Smooth muscle cell (in vitro differentiated cells): ENCODE results near the gene NAT9. TPM values are rescaled to one million over a fixed set of nuclear protein-coding genes. Genes with fewer than 3 reads are reported as not detected.

Experiments used
- DNase-seq: peaks from one replicate; lab custom pipeline; 2025; ENCODE audit not compliant: unreplicated experiment; lab: John Stamatoyannopoulos, UW
- H2AFZ ChIP-seq: fragments of 200-600 bp; sonication (generic); 2 replicates; pipeline ENCODE4 v1.6.0; 2016; ENCODE audit warnings: antibody characterized with exemption, low read depth, mild to moderate bottlenecking
- H3F3A ChIP-seq: fragments of 200-600 bp; sonication (generic); 2 replicates; pipeline ENCODE4 v1.6.0; 2017; ENCODE audit warnings: antibody characterized with exemption, low read depth
- H3K27ac ChIP-seq: fragments of 200-600 bp; sonication (generic); 2 replicates; pipeline ENCODE4 v1.5.1; 2016; ENCODE audit warnings: low read depth, mild to moderate bottlenecking
- H3K27me3 ChIP-seq: fragments of 200-600 bp; sonication (generic); 2 replicates; pipeline ENCODE4 v1.6.1; 2016; ENCODE audit warnings: low read depth, mild to moderate bottlenecking
- H3K36me3 ChIP-seq: fragments of 200-600 bp; sonication (generic); 2 replicates; pipeline ENCODE4 v1.5.1; 2016; ENCODE audit warnings: low read depth
- H3K4me1 ChIP-seq: fragments of 200-600 bp; sonication (generic); 2 replicates; pipeline ENCODE4 v1.5.1; 2016; ENCODE audit warnings: low read depth
- H3K4me2 ChIP-seq: fragments of 200-600 bp; sonication (generic); 2 replicates; pipeline ENCODE4 v1.6.0; 2016; ENCODE audit warnings: mild to moderate bottlenecking
- H3K4me3 ChIP-seq: fragments of 200-600 bp; sonication (generic); 2 replicates; pipeline ENCODE4 v1.5.1; 2016; ENCODE audit warnings: mild to moderate bottlenecking
- H3K79me2 ChIP-seq: fragments of 200-600 bp; sonication (generic); 2 replicates; pipeline ENCODE4 v1.6.0; 2016; ENCODE audit warnings: low read depth, mild to moderate bottlenecking
- H3K9ac ChIP-seq: fragments of 200-600 bp; sonication (generic); 2 replicates; pipeline ENCODE4 v1.6.0; 2016; ENCODE audit warnings: low read depth
- H3K9me3 ChIP-seq: fragments of 200-600 bp; sonication (generic); replicated peaks from 2 replicates; pipeline ENCODE4 v1.5.1; 2016; ENCODE audit warnings: low read depth
- H4K20me1 ChIP-seq: fragments of 200-600 bp; sonication (generic); 2 replicates; pipeline ENCODE4 v1.6.0; 2016; ENCODE audit warnings: low read depth
- CTCF ChIP-seq: fragments of 200-600 bp; sonication (generic); IDR thresholded peaks from 2 replicates; pipeline ENCODE4 v1.5.1; 2017; ENCODE audit warnings: borderline replicate concordance, mild to moderate bottlenecking, antibody characterized with exemption; ENCODE audit not compliant: insufficient read depth, poor library complexity, severe bottlenecking
- WGBS: methylation state at CpG from one replicate; pipeline ENCODE4 v1.1.7; 2016; ENCODE audit warnings: low lambda C conversion rate; 5-methylcytosine and 5-hydroxymethylcytosine counted together
- polyA plus RNA-seq: library from polyadenylated mRNA; unstranded; fragments of >200 nt; fragmentation: Nextera tagmentation; extraction: Ambion mirVana; gene quantifications from 2 replicates; pipeline ENCODE4 v1.2.1, GENCODE V29; 2016
- total RNA-seq: library from RNA; depleted of rRNA; stranded (reverse); fragments of >200 nt; gene quantifications from 2 replicates; pipeline ENCODE4 v1.2.3, GENCODE V29; 2014

NAT9 gene
- total RNA-seq (21.4 and 23.5 TPM in 2 replicates), polyA plus RNA-seq (42.5 and 48.3 TPM in 2 replicates)

DNA sequence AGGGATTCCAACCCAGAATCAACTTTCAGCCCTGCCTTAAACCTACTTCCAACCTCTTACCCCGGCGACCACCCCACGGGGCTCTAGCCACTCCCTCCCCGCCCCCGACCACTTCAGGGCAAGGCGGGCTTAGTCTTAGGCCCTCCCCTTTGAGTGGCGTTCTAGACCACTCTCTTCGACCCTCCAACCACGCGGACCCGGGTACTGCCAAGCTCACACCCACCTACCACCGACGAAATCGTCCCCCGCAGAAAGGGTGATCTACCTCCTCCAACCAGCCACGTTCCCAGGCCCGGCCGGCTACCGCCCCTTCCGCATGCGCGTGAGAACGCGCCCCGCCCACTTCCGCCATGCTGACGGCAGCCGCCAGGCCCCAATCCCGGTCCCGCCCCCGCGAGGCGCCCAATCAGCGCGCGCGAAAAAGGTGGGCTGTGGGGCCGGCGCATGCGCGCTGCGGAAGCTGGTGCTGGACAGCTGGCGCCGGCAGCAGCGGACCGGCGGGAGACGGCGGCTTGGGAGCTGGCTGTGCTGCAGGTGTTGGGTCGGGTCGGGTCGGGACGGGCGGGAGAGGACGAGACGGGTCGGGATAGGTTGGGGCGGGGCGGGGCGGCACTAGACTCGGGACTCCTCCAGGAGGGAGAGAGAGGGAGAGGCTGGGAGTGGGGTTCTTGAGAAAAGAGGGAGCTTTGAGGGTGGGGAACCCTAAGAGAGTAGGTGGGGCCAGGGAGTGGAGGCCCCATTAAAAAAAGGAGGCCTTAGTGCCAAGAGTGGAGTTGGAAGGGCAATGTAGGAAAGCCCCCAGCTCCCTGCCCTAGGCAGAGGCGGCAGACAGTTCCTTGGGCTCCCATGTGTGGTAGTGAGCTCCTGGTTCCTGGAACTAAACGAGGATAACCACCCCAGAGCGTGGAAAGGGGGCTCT is at the start of gene NAT9:
NAT9 (minus strand) TSS at position 302 of the 919 bp plus-strand sequence. CDS start 647 bp downstream, outside the sequence.
- no peaks in the 10 kb centered on the region for H3F3A ChIP-seq
- DNase-seq = peak; percentile 95
- no peaks in the 10 kb centered on the region for H3K9me3 ChIP-seq
- peaks cover 28% of the 10 kb centered on the region for H4K20me1 ChIP-seq
- peaks cover 15% of the 10 kb centered on the region for H3K4me1 ChIP-seq
- H3K79me2 ChIP-seq = peaks cover 32% of the 10 kb centered on the region
- peak within 1 kb of the TSS; percentile 58 for H3K9ac ChIP-seq
- H2AFZ ChIP-seq = peak within 1 kb of the TSS; percentile 61
- H3K4me2 ChIP-seq = peak within 1 kb of the TSS; percentile 85
- H3K27ac ChIP-seq = peak within 1 kb of the TSS; percentile 56
- H3K4me3 ChIP-seq = peak within 1 kb of the TSS; percentile 73
- H3K27me3 ChIP-seq = no peaks in the 10 kb centered on the region
- no peaks in the 10 kb centered on the region for H3K36me3 ChIP-seq
- under 1% methylated on average over 32 of the region's 64 CpGs for WGBS
- no peak for TF ChIP-seq CTCF

GRCh38 chr17:74824961-74825627 is 48.9 kb upstream of the NAT9 start:
- peaks cover 14% of the 10 kb centered on the region for H4K20me1 ChIP-seq
- no peaks in the 10 kb centered on the region for H3K9me3 ChIP-seq
- H3K79me2 ChIP-seq = no peaks in the 10 kb centered on the region
- no peak for DNase-seq
- H3K4me1 ChIP-seq = no peaks in the 10 kb centered on the region
- TF ChIP-seq CTCF = no peak
- H3K4me2 ChIP-seq = no peak overlapping the region
- 98% methylated on average over 11 of the region's 11 CpGs for WGBS
- no peak overlapping the region for H3K9ac ChIP-seq
- no peak overlapping the region for H2AFZ ChIP-seq
- H3K36me3 ChIP-seq = no peaks in the 10 kb centered on the region
- H3K27me3 ChIP-seq = no peaks in the 10 kb centered on the region
- H3F3A ChIP-seq = no peaks in the 10 kb centered on the region
- no peak overlapping the region for H3K27ac ChIP-seq
- H3K4me3 ChIP-seq = no peak overlapping the region

- H4K20me1 ChIP-seq = peaks cover 14% of the 10 kb centered on the region
- no peaks in the 10 kb centered on the region for H3K4me1 ChIP-seq
- DNase-seq = no peak
- H3K79me2 ChIP-seq = no peaks in the 10 kb centered on the region
- H3K27ac ChIP-seq = no peak overlapping the region
- no peaks in the 10 kb centered on the region for H3K27me3 ChIP-seq
- no peak overlapping the region for H3K4me2 ChIP-seq
- WGBS = 98% methylated on average over 12 of the region's 12 CpGs
- no peak overlapping the region for H3K4me3 ChIP-seq
- H3K9me3 ChIP-seq = no peaks in the 10 kb centered on the region
- TF ChIP-seq CTCF = no peak
- H3K36me3 ChIP-seq = no peaks in the 10 kb centered on the region
- H3K9ac ChIP-seq = no peak overlapping the region
- H3F3A ChIP-seq = no peaks in the 10 kb centered on the region
- H2AFZ ChIP-seq = no peak overlapping the region
These were observed 46.8 kb upstream of the NAT9 start for GRCh38 chr17:74822939-74823367.
